ENCODE data around the gene ZSWIM1.

GRCh38 chr20:45866454-45866853 is 14.6 kb upstream of the ZSWIM1 start:
- TF ChIP-seq CTCF (IDR thresholded peaks at IDR 0.05) (no peak), POLR2A (IDR thresholded peaks at IDR 0.05) (no peak)

All from suprapubic skin (tissue), 3 donors.